BJ (cell line): ENCODE measurements around the gene ATRN. TPM values are rescaled to one million over a fixed set of nuclear protein-coding genes. Genes with fewer than 3 reads are reported as not detected.
"Not testable (repeated sequence)": the region's sequence is repeated elsewhere in the genome, so short reads cannot be mapped to it uniquely, and the experiment has no call there.

Experiments used
- CTCF ChIA-PET: fragments of 350-600 bp; formaldehyde crosslinking; extraction: SDS; loops from one replicate; lab custom pipeline; 2021; ENCODE audit warnings: antibody characterized with exemption, inconsistent platforms; lab: Yijun Ruan, JAX
- POLR2A ChIA-PET: fragments of 300-600 bp; sonication (Branson Sonifier 250); formaldehyde crosslinking; extraction: SDS; loops from one replicate; lab custom pipeline; 2021; ENCODE audit warnings: antibody characterized with exemption; lab: Charles Lee
- DNase-seq: peaks from one replicate; pipeline ENCODE4 v3.0.0-alpha.2; 2011; ENCODE audit warnings: low read depth
- H3K27me3 ChIP-seq: 2 replicates; pipeline ENCODE4 v1.6.0; 2011; ENCODE audit warnings: low read length; ENCODE audit not compliant: control insufficient read depth, insufficient read depth
- H3K36me3 ChIP-seq: 2 replicates; pipeline ENCODE4 v1.5.1; 2011; ENCODE audit warnings: low read length; ENCODE audit not compliant: control insufficient read depth, insufficient read depth
- H3K4me3 ChIP-seq: 2 replicates; pipeline ENCODE4 v1.5.1; 2011; ENCODE audit warnings: low read depth, mild to moderate bottlenecking, control low read depth, low read length
- polyA plus RNA-seq: library from polyadenylated mRNA; depleted of rRNA; stranded (reverse); fragments of >200 nt; gene quantifications from 2 replicates; pipeline ENCODE4 v1.2.3, GENCODE V29; 2011
- TF ChIP-seq, protein P1 (sequence below): IDR thresholded peaks from 2 replicates; pipeline ENCODE4 v1.5.1; 2011; ENCODE audit warnings: low read depth, mild to moderate bottlenecking, control low read depth, inconsistent platforms, low read length, moderate library complexity; ENCODE audit not compliant: insufficient read depth

Gene ATRN
- polyA plus RNA-seq, 1 experiment: 55.7 TPM

DNA sequence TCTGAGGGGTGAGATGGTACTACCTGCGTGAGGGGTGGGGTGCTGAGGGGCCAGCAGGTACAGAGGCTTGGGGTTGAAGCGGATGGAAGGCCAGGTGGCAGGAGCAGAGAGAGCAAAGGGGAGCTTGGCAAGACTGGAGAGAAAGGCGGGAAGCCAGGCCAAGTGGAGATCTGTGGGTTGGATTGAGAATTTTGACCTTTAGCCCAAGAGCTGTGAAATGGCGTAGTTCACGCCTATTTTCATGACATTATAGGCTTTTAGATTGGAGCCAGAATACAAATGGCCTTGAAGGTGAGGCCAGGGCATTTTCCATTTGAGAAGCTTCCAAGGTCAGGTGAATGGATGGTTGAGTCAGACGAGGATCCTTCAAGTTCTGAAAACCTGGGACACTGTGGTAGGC, 2.5 kb downstream of the ATRN start:
- no peak for DNase-seq
- POLR2A ChIA-PET: no interaction called here
- CTCF ChIA-PET: no interaction called here
- H3K27me3 ChIP-seq: no peaks in the 10 kb centered on the region
- no peaks in the 10 kb centered on the region for H3K36me3 ChIP-seq
- TF ChIP-seq, protein P1, sequence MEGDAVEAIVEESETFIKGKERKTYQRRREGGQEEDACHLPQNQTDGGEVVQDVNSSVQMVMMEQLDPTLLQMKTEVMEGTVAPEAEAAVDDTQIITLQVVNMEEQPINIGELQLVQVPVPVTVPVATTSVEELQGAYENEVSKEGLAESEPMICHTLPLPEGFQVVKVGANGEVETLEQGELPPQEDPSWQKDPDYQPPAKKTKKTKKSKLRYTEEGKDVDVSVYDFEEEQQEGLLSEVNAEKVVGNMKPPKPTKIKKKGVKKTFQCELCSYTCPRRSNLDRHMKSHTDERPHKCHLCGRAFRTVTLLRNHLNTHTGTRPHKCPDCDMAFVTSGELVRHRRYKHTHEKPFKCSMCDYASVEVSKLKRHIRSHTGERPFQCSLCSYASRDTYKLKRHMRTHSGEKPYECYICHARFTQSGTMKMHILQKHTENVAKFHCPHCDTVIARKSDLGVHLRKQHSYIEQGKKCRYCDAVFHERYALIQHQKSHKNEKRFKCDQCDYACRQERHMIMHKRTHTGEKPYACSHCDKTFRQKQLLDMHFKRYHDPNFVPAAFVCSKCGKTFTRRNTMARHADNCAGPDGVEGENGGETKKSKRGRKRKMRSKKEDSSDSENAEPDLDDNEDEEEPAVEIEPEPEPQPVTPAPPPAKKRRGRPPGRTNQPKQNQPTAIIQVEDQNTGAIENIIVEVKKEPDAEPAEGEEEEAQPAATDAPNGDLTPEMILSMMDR: no peak
- no peak overlapping the region for H3K4me3 ChIP-seq

DNA sequence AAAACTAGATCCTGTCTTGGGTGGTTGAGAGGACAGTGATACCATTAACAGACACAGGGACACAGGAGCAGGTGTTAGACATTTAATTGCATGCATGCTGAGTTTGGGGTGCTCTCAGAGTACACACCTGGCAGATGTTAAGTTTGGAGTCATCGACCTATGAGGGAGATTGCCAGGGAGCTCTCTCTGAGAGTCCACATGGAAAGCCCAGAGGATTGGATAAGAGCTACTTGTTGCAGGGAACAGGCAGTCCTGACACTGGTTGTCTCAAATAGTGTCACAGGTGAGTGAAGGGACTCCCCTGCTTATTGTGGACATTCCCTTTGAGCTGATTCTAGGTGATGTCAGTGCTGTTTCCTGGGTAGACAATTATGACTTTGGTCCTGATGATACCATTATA, 3.1 kb downstream of the ATRN start:
- Histone ChIP-seq H3K36me3 (no peaks in the 10 kb centered on the region), H3K4me3 (no peak overlapping the region), H3K27me3 (no peaks in the 10 kb centered on the region)
- TF ChIP-seq, protein P1: no peak
- DNase-seq: no peak
- ChIA-PET CTCF (no interaction called here), POLR2A (no interaction called here)

DNA sequence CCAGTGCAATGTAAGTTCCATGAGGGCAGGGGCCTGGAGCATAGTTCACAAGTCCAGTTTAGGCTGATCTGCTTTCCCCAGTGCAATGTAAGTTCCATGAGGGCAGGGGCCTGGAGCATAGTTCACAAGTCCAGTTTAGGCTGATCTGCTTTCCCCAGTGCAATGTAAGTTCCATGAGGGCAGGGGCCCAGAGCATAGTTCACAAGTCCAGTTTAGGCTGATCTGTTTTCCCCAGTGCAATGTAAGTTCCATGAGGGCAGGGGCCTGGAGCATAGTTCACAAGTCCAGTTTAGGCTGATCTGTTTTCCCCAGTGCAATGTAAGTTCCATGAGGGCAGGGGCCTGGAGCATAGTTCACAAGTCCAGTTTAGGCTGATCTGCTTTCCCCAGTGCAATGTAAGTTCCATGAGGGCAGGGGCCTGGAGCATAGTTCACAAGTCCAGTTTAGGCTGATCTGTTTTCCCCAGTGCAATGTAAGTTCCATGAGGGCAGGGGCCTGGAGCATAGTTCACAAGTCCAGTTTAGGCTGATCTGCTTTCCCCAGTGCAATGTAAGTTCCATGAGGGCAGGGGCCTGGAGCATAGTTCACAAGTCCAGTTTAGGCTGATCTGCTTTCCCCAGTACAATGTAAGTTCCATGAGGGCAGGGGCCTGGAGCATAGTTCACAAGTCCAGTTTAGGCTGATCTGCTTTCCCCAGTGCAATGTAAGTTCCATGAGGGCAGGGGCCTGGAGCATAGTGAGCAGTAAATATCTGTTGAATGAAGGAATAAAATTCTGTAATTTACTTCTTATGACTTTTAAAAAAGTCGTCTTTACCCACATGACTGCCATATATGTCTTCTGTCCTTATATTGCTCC, 6.4 kb downstream of the ATRN start:
- H3K36me3 ChIP-seq, POLR2A ChIA-PET, H3K27me3 ChIP-seq, DNase-seq, H3K4me3 ChIP-seq, CTCF ChIA-PET: not testable (repeated sequence)

DNA sequence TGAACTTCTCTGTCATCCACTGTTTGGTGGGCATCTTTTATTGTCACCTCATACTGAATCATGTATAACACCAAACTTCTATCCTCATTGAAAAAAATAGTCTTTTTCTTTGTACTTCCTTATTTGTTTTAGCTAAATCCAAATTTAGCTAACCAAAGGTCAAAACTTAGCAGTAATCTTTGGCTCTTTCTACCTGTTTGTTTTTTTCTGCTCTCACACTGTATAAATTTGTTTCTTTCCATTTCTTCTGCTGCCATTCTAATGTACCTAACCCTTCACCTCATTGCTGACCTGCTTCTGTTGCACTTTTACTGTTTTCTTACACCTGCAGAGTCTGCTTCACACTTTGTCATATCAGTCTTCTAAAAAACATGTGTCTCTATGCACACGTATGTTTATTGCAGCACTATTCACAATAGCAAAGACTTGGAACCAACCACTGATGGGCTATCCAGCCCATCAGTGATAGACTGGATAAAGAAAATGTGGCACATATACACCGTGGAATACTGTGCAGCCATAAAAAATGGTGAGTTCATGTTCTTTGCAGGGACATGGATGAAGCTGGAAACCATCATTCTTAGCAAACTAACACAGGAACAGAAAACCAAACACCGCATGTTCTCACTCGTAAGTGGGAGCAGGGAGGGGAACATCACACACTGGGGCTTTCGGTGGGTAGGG, 7.2 kb downstream of the ATRN start:
- TF ChIP-seq, protein P1: no peak
- no peak for DNase-seq
- POLR2A ChIA-PET: no interaction called here

DNA sequence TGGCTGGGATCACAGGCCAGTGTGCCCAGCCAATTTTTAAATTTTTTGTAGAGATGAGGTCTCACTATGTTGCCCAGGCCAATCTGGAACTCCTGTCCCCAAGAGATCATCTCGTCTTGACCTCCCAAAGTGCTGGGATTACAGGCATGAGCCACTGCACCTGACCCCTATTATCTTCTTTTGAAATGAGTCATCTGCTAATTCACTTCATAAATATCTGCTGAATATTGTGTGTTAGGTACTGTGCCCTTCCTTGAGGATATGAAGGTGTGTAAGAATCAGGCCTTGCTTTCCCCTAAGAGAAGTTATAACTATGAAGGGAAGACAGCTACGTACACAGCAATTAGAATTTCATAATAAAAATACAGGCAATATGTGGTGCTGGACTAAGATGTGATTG, 8.2 kb downstream of the ATRN start:
- no peak for DNase-seq
- H3K36me3 ChIP-seq: no peaks in the 10 kb centered on the region
- no peak overlapping the region for H3K4me3 ChIP-seq
- ChIA-PET POLR2A (no interaction called here), CTCF (no interaction called here)
- no peaks in the 10 kb centered on the region for H3K27me3 ChIP-seq
- TF ChIP-seq, protein P1: no peak

More for the DNA sequence above, 7.2 kb downstream of the ATRN start:
- Histone ChIP-seq H3K4me3 (no peak overlapping the region), H3K27me3 (no peaks in the 10 kb centered on the region), H3K36me3 (no peaks in the 10 kb centered on the region)
- CTCF ChIA-PET: no interaction called here
